WERI-Rb-1 (cell line): Measurements from ENCODE around the gene SEC24D.
"Not testable (repeated sequence)": the region's sequence is repeated elsewhere in the genome, so short reads cannot be mapped to it uniquely, and the experiment has no call there.

Experiments
- DNase-seq: peaks from one replicate; pipeline ENCODE4 v3.0.0-alpha.2; 2020
- H3K27ac ChIP-seq: fragments of 250-450 bp; sonication (Bioruptor Pico); 2 replicates; pipeline ENCODE4 v1.5.1; 2020; ENCODE audit warnings: mild to moderate bottlenecking, moderate library complexity
- H3K27me3 ChIP-seq: fragments of 250-450 bp; sonication (Bioruptor Pico); 2 replicates; pipeline ENCODE4 v1.5.1; 2021; ENCODE audit warnings: mild to moderate bottlenecking, low read depth, moderate library complexity; ENCODE audit not compliant: insufficient read depth, severe bottlenecking
- H3K36me3 ChIP-seq: fragments of 250-450 bp; sonication (Bioruptor Pico); 2 replicates; pipeline ENCODE4 v1.5.1; 2020; ENCODE audit warnings: mild to moderate bottlenecking, moderate library complexity
- H3K4me3 ChIP-seq: 2 replicates; pipeline ENCODE4 v1.5.1; 2011; ENCODE audit warnings: low read depth, mild to moderate bottlenecking, control low read depth, low read length
- H3K9me3 ChIP-seq: fragments of 250-450 bp; sonication (Bioruptor Pico); 2 replicates; pipeline ENCODE4 v1.5.1; 2021; ENCODE audit warnings: mild to moderate bottlenecking, moderate library complexity; ENCODE audit not compliant: severe bottlenecking
- TF ChIP-seq, protein P1 (sequence below): IDR thresholded peaks from 2 replicates; pipeline ENCODE4 v1.5.1; 2011; ENCODE audit warnings: low read depth, mild to moderate bottlenecking, control low read depth, inconsistent platforms, low read length

SEC24D gene

DNA sequence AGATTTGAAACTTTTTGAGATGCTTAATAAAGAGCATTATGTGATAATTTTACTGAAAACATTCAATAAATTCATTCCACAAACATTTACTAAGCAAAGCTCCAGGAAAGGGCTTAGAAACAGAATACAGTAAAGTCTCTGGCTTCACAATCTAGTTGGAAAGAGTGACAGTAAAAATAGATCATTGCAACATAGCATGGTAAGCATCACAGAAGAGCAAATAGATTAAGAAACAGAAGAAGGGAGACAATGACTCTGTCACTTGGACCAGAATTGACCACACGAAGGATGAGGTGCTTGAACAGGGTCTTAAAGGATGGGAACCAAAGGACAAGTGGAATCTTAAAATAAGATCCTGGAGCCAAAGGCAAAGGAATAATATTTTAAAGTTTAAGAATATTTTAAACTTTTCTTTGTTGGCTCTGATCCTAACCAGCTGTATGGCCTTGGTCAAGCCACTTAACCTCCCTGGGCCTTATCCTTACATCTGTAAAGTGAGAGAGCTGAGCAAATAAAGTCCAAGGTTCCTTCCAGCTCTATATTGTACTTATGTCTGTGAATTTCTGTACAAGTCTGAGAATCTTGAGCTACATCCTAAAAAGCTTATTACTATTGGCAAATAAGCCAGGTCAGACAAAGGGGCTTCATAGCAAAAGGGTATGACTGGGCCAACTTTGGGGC lies 33.9 kb downstream of the SEC24D start:
- no peak overlapping the region for H3K27ac ChIP-seq
- H3K36me3 ChIP-seq: peaks cover 22% of the 10 kb centered on the region
- TF ChIP-seq, protein P1, sequence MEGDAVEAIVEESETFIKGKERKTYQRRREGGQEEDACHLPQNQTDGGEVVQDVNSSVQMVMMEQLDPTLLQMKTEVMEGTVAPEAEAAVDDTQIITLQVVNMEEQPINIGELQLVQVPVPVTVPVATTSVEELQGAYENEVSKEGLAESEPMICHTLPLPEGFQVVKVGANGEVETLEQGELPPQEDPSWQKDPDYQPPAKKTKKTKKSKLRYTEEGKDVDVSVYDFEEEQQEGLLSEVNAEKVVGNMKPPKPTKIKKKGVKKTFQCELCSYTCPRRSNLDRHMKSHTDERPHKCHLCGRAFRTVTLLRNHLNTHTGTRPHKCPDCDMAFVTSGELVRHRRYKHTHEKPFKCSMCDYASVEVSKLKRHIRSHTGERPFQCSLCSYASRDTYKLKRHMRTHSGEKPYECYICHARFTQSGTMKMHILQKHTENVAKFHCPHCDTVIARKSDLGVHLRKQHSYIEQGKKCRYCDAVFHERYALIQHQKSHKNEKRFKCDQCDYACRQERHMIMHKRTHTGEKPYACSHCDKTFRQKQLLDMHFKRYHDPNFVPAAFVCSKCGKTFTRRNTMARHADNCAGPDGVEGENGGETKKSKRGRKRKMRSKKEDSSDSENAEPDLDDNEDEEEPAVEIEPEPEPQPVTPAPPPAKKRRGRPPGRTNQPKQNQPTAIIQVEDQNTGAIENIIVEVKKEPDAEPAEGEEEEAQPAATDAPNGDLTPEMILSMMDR: no peak
- no peak for DNase-seq
- H3K9me3 ChIP-seq: no peaks in the 10 kb centered on the region
- no peak overlapping the region for H3K4me3 ChIP-seq
- H3K27me3 ChIP-seq: no peaks in the 10 kb centered on the region

DNA sequence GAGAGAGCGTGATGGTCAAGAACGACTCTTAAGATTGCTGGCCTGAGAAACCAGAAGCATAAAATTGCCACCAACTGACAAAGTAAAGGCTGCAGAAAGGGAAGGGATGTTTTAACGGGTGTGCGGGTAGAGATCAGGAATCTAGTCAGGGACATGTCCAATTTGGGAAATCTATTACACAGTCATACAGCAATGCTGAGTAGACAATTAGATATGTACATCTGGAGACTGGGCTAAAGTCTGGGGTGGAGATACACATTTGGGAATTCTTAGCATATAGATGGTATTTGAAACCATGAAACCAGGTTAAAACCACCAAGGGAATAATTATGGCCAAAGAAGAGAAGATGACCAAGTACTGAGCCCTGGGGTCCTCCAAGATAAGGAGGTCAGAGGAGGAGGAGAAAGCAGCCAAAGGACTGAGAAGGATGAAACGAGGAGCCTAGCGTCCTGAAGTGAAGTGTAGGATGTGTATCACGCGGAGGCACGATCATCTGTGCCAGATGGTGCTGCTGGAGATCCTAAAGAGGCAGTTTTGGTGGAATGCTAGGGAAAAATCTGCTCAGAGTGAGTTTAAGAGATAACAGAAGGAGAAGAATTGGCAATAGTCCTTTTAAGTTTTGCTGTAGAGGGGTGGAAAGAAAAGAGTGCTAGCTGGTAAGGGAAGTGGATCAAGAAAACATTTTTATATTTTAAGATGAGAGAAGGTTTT lies 36.5 kb downstream of the SEC24D start:
- Histone ChIP-seq H3K27me3 (no peaks in the 10 kb centered on the region), H3K9me3 (no peaks in the 10 kb centered on the region), H3K36me3 (peaks cover 33% of the 10 kb centered on the region), H3K4me3 (no peak overlapping the region), H3K27ac (no peak overlapping the region)
- TF ChIP-seq, protein P1: no peak
- DNase-seq: no peak

DNA sequence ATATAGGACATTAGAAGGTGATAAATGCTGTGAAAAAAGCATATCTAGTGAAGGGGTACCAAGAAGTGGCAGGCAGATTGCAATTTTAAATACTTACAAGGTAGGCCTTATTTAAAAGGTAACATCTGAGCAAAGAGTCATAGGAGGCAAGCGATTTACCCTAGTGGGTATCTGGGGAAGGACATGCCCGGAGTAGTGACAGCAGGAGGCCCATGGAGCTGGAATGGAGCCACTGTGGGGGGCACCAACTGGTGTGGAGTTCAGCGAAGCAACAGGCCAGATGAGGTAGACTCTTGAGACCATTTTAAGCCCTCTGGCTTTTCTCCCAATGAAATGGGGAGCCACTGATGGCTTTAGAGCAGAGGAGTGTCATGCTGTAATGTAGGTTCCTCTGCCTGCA lies 37.3 kb downstream of the SEC24D start:
- H3K36me3 ChIP-seq: peaks cover 29% of the 10 kb centered on the region
- H3K27ac ChIP-seq: no peak overlapping the region
- DNase-seq: no peak

DNA sequence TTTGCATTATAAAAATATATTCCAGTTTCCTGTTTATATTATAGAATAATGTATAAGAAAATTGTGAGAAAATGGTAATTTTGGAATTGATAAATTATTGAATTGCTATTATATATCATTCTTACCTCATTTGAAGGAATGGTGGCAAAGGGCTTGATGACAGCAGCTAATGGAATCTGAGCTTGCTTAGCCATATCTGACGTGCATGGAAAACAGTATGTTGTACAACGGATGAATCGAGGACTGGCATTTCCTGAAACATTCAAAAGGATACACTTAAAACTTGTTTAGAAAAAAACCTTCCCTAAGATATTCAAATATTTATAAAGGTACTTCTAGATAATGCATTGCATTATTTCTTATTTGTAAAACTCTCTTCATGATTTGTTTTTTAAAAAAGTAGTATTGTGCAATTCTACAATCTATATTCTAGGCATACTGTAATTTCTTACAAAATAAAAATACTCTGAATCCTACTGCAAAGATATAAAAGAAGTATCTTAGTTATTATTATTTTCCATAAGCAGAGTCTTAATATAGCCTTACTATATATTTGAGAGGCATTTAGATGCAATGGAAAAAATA lies 38.3 kb downstream of the SEC24D start:
- H3K9me3 ChIP-seq: no peaks in the 10 kb centered on the region
- peaks cover 26% of the 10 kb centered on the region for H3K36me3 ChIP-seq
- H3K27ac ChIP-seq: no peak overlapping the region
- H3K27me3 ChIP-seq: no peaks in the 10 kb centered on the region
- no peak for DNase-seq
- TF ChIP-seq, protein P1: no peak
- H3K4me3 ChIP-seq: no peak overlapping the region

More for the DNA sequence above, 37.3 kb downstream of the SEC24D start:
- Histone ChIP-seq H3K4me3 (no peak overlapping the region), H3K27me3 (no peaks in the 10 kb centered on the region), H3K9me3 (no peaks in the 10 kb centered on the region)
- TF ChIP-seq, protein P1: 0 out of 2 replicates have a peak, but pooled peaks have one; percentile 16

DNA sequence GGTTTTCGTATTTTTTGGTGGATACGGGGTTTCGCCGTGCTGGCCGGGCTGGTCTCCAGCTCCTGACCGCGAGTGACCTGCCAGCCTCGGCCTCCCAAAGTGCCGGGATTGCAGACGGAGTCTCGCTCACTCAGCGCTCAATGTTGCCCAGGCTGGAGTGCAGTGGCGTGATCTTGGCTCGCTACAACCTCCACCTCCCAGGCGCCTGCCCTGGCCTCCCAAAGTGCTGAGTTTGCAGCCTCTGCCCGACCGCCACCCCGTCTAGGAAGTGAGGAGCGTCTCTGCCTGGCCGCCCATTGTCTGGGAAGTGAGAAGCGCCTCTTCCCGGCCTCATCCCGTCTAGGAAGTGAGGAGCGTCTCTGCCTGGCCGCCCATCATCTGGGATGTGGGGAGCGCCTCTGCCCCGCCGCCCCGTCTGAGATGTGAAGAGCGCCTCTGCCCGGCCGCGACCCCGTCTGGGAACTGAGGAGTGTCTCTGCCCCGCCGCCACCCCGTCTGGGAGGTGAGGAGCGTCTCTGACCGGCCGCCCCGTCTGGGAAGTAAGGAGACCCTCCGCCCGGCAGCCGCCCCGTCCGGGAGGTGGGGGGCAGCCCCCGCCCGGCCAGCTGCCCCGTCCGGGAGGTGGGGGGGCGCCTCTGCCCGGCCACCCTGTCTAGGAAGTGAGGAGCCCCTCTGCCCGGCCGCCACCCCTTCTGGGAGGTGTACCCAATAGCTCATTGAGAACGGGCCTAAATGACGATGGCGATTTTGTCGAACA lies 44.1 kb downstream of the SEC24D start:
- not testable (repeated sequence) for H3K27me3 ChIP-seq, H3K9me3 ChIP-seq, H3K27ac ChIP-seq, DNase-seq, H3K4me3 ChIP-seq
- H3K36me3 ChIP-seq: peaks cover 16% of the 10 kb centered on the region

DNA sequence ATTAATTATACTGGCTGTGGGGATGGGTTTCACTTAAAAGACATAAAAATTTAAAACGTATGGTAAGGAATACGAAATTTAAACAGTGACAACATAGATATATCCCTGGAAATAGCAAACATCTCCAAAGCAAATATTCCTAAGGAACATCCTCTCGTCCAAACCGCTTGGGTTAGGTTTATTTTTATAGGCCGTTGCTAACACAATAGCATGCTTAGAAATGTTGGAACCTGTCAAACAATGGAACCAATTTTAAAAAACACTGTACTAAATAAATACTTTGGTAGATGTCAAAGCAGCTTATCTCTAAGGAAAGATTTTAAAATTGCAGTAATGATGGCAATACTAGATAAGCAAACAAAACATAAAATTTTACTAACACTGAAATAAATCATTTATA lies 45.4 kb downstream of the SEC24D start:
- Histone ChIP-seq H3K27me3 (no peaks in the 10 kb centered on the region), H3K27ac (no peak overlapping the region), H3K9me3 (no peaks in the 10 kb centered on the region), H3K36me3 (peaks cover 3% of the 10 kb centered on the region), H3K4me3 (no peak overlapping the region)
- no peak for DNase-seq
- TF ChIP-seq, protein P1: no peak
